DMS 273 treated with DMSO at 0.1 percent for 48 hours (cell line): ENCODE measurements around the gene ASH1L.
A peak's percentile ranks its signal among the peaks of the same experiment; 100 is the strongest.

ENCODE experiments used
- DNase-seq: peaks from one replicate; lab custom pipeline; 2025; lab: John Stamatoyannopoulos, UW

ASH1L gene

GRCh38 chr1:155327981-155328380 is 234.6 kb downstream of the ASH1L start:
- DNase-seq = no peak

- no peak for DNase-seq
Observed at GRCh38 chr1:155326631-155327037, 236.0 kb downstream of the ASH1L start.

GRCh38 chr1:155326020-155326526 is 236.5 kb downstream of the ASH1L start:
- no peak for DNase-seq

GRCh38 chr1:155325603-155325893 is 237.1 kb downstream of the ASH1L start:
- no peak for DNase-seq

GRCh38 chr1:155324717-155325602 is 237.6 kb downstream of the ASH1L start:
- DNase-seq = peak; percentile 60

GRCh38 chr1:155324037-155324716 is 238.4 kb downstream of the ASH1L start:
- peak; percentile 96 for DNase-seq

- peak; percentile 68 for DNase-seq
Observed at GRCh38 chr1:155323729-155324036, 238.9 kb downstream of the ASH1L start.

- peak; percentile 85 for DNase-seq
Observed at GRCh38 chr1:155322953-155323728, 239.5 kb downstream of the ASH1L start.

GRCh38 chr1:155322571-155322952 is 240.0 kb downstream of the ASH1L start:
- no peak for DNase-seq

- DNase-seq = no peak
Observed at GRCh38 chr1:155321639-155322503, 240.7 kb downstream of the ASH1L start.

GRCh38 chr1:155320661-155321617 is 241.7 kb downstream of the ASH1L start, which contains the start of gene RUSC1:
Gene RUSC1, plus strand, starts transcription at chr1:155320894. Its CDS starts 880 bp downstream, at chr1:155321774.
- DNase-seq = no peak

GRCh38 chr1:155320252-155320651 is 242.4 kb downstream of the ASH1L start:
- no peak for DNase-seq

- DNase-seq = no peak
Observed at GRCh38 chr1:155319536-155319935, 243.1 kb downstream of the ASH1L start.

- DNase-seq = no peak
Observed at GRCh38 chr1:155318082-155318481, 244.5 kb downstream of the ASH1L start.

GRCh38 chr1:155316922-155317321 is 245.7 kb downstream of the ASH1L start:
- DNase-seq = no peak

- DNase-seq = no peak
Observed at GRCh38 chr1:155313261-155313660, 249.3 kb downstream of the ASH1L start.

GRCh38 chr1:155309423-155310021 is 253.1 kb downstream of the ASH1L start:
- no peak for DNase-seq

- DNase-seq = peak; percentile 99
Observed at GRCh38 chr1:155308493-155309422, 253.8 kb downstream of the ASH1L start, which contains the start of gene FDPS. Gene FDPS, plus strand, starts transcription at chr1:155308866. Its CDS starts 924 bp downstream, at chr1:155309790.
